HepG2 (cell line): ENCODE data around the gene KCTD5. TPM values are rescaled to one million over a fixed set of nuclear protein-coding genes. Genes with fewer than 3 reads are reported as not detected.

ENCODE experiments used
- CEBPB ChIP-seq: IDR thresholded peaks from 2 replicates; pipeline ENCODE4 v1.6.1; 2011; ENCODE audit warnings: low read depth, low read length, improper control_type of control experiment, borderline replicate concordance
- EP300 ChIP-seq, 3 experiments: sonication (generic) in 1 of 3; formaldehyde crosslinking in 1 of 3; IDR thresholded peaks; 2 replicates each; pipeline versions ENCODE4 v1.5.1 to v1.6.1; 2011 to 2020; ENCODE audit warnings: low read depth in 2 of 3, low read length in 2 of 3, borderline replicate concordance in 1 of 3, improper control_type of control experiment in 1 of 3, mild to moderate bottlenecking in 1 of 3, missing genetic modification reagents in 1 of 3, moderate library complexity in 1 of 3
- ETV5 ChIP-seq: IDR thresholded peaks from 2 replicates; pipeline ENCODE4 v1.6.1; 2018; ENCODE audit warnings: missing biosample characterization, missing genetic modification reagents, inconsistent platforms, borderline replicate concordance
- KLF16 ChIP-seq, 2 experiments: sonication (generic) in 1 of 2; formaldehyde crosslinking in 1 of 2; IDR thresholded peaks; 2 replicates each; pipeline versions ENCODE4 v1.6.1 to v1.8.0; 2016 to 2023; ENCODE audit warnings: missing genetic modification reagents in 2 of 2, missing compliant biosample characterization in 1 of 2
- TAF1 ChIP-seq: sonication (generic); formaldehyde crosslinking; IDR thresholded peaks from 2 replicates; pipeline ENCODE4 v1.4.0; 2020; ENCODE audit warnings: missing genetic modification reagents
- TBX2 ChIP-seq: sonication (generic); formaldehyde crosslinking; IDR thresholded peaks from 2 replicates; pipeline ENCODE4 v1.5.0; 2020; ENCODE audit warnings: missing genetic modification reagents, mild to moderate bottlenecking, borderline replicate concordance
- polyA plus RNA-seq, 8 experiments: library from polyadenylated mRNA; depleted of rRNA in 3 of 8; stranded (reverse) in 7 of 8; unstranded in 1 of 8; fragments of >200 nt; fragmentation: Illumina TruSeq in 4 of 8; extraction: Trizol in 4 of 8; gene quantifications; 2 replicates each; pipeline versions ENCODE4 v1.2.1 to v1.2.3, GENCODE V29; 2011 to 2016; ENCODE audit warnings: low read depth in 4 of 8, missing spikeins in 1 of 8, mixed read lengths in 1 of 8; ENCODE audit not compliant: insufficient read depth in 1 of 8
- total RNA-seq, 5 experiments: library from RNA; depleted of rRNA; stranded (reverse); fragments of >200 nt; fragmentation: Illumina TruSeq; extraction: Trizol; gene quantifications; 2 replicates each; pipeline ENCODE4 v1.2.3, GENCODE V29; 2016; ENCODE audit warnings: low read depth in 1 of 5
- TF ChIP-seq, protein P1 (sequence below): sonication (generic); formaldehyde crosslinking; IDR thresholded peaks from 2 replicates; pipeline ENCODE4 v1.4.0; 2020; ENCODE audit warnings: missing genetic modification reagents
- TF ChIP-seq, protein P2 (sequence below): sonication (generic); formaldehyde crosslinking; IDR thresholded peaks from 2 replicates; pipeline ENCODE4 v1.4.0; 2020; ENCODE audit warnings: missing genetic modification reagents
- TF ChIP-seq, protein P3 (sequence below): IDR thresholded peaks from 2 replicates; pipeline ENCODE4 v1.4.0; 2020; ENCODE audit warnings: mild to moderate bottlenecking, missing genetic modification reagents
- TF ChIP-seq, protein P4 (sequence below): sonication (generic); formaldehyde crosslinking; IDR thresholded peaks from 2 replicates; pipeline ENCODE4 v1.5.0; 2020; ENCODE audit warnings: mild to moderate bottlenecking, missing genetic modification reagents, borderline replicate concordance

Gene KCTD5
- total and polyA plus RNA-seq, 2 of the 13 experiments (the other 11 are each of a cell fraction or from before 2014, with no cell fraction given): 25.4 to 29.8 TPM

DNA sequence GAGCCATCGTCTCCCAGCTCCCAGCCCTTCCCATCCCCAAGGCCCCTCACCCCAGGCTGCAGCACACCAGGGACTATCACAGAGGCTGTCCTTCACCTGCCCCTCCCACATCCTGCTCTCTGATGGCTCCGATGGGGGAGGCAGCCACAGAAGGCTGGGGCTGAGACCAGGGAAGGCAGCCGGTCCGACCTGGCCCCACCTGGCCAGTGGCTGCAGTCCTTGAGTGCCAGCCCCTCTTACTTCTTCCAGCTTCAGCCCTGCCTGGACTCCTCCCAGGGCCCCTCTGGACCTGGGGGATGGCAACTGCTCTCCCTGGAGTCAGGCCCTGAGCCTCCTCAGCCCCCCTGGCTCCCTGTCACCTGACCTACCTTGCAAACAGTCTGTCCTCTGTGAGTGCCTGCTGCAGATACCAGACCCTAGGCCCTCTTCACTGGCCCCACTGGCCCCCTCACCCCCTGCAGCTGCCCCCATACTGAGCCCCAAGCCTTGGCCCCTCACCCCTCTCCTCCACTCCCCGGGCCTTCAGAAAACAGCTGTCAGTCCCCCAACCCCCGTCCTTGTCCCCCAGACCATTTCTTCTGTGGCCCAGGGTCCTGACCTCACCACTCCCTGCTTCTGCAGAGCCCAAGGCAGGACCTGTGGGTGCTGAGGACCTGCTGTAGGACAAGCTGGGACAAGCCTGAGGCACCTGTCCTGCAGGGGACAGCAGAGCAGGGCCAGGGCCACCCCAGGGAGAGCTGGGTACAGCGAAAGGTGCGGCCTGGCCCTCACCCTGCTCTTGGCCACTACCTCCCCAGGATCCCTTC lies 57.5 kb downstream of the KCTD5 start (continued):
- TF ChIP-seq, protein P1, sequence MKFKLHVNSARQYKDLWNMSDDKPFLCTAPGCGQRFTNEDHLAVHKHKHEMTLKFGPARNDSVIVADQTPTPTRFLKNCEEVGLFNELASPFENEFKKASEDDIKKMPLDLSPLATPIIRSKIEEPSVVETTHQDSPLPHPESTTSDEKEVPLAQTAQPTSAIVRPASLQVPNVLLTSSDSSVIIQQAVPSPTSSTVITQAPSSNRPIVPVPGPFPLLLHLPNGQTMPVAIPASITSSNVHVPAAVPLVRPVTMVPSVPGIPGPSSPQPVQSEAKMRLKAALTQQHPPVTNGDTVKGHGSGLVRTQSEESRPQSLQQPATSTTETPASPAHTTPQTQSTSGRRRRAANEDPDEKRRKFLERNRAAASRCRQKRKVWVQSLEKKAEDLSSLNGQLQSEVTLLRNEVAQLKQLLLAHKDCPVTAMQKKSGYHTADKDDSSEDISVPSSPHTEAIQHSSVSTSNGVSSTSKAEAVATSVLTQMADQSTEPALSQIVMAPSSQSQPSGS (CRISPR knock-in tag): 0 out of 2 replicates have a peak, but pooled peaks have one; percentile 22
- TF ChIP-seq KLF16 (CRISPR knock-in tag; IDR thresholded peaks at IDR 0.05) (0 out of 4 replicates have a peak, but pooled peaks of 1 of the 2 experiments have one; percentile 42), TBX2 (peak; percentile 58), TAF1 (CRISPR knock-in tag) (peak; percentile 63), EP300 (IDR thresholded peaks at IDR 0.05; ENCODE audit: low read depth in 2 of 2, low read length in 2 of 2) (no peak), EP300 (CRISPR knock-in tag; IDR thresholded peaks at IDR 0.05; ENCODE audit: borderline replicate concordance) (no peak; the same call in 1 of the 2 replicates), CEBPB (no peak), ETV5 (CRISPR knock-in tag) (peak; percentile 83)
- TF ChIP-seq, protein P2, sequence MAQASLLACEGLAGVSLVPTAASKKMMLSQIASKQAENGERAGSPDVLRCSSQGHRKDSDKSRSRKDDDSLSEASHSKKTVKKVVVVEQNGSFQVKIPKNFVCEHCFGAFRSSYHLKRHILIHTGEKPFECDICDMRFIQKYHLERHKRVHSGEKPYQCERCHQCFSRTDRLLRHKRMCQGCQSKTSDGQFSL: peak; percentile 70; the same call in 1 of the 2 replicates
- TF ChIP-seq, protein P3, sequence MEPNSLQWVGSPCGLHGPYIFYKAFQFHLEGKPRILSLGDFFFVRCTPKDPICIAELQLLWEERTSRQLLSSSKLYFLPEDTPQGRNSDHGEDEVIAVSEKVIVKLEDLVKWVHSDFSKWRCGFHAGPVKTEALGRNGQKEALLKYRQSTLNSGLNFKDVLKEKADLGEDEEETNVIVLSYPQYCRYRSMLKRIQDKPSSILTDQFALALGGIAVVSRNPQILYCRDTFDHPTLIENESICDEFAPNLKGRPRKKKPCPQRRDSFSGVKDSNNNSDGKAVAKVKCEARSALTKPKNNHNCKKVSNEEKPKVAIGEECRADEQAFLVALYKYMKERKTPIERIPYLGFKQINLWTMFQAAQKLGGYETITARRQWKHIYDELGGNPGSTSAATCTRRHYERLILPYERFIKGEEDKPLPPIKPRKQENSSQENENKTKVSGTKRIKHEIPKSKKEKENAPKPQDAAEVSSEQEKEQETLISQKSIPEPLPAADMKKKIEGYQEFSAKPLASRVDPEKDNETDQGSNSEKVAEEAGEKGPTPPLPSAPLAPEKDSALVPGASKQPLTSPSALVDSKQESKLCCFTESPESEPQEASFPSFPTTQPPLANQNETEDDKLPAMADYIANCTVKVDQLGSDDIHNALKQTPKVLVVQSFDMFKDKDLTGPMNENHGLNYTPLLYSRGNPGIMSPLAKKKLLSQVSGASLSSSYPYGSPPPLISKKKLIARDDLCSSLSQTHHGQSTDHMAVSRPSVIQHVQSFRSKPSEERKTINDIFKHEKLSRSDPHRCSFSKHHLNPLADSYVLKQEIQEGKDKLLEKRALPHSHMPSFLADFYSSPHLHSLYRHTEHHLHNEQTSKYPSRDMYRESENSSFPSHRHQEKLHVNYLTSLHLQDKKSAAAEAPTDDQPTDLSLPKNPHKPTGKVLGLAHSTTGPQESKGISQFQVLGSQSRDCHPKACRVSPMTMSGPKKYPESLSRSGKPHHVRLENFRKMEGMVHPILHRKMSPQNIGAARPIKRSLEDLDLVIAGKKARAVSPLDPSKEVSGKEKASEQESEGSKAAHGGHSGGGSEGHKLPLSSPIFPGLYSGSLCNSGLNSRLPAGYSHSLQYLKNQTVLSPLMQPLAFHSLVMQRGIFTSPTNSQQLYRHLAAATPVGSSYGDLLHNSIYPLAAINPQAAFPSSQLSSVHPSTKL: no peak; the same call in 1 of the 2 replicates
- TF ChIP-seq, protein P4, sequence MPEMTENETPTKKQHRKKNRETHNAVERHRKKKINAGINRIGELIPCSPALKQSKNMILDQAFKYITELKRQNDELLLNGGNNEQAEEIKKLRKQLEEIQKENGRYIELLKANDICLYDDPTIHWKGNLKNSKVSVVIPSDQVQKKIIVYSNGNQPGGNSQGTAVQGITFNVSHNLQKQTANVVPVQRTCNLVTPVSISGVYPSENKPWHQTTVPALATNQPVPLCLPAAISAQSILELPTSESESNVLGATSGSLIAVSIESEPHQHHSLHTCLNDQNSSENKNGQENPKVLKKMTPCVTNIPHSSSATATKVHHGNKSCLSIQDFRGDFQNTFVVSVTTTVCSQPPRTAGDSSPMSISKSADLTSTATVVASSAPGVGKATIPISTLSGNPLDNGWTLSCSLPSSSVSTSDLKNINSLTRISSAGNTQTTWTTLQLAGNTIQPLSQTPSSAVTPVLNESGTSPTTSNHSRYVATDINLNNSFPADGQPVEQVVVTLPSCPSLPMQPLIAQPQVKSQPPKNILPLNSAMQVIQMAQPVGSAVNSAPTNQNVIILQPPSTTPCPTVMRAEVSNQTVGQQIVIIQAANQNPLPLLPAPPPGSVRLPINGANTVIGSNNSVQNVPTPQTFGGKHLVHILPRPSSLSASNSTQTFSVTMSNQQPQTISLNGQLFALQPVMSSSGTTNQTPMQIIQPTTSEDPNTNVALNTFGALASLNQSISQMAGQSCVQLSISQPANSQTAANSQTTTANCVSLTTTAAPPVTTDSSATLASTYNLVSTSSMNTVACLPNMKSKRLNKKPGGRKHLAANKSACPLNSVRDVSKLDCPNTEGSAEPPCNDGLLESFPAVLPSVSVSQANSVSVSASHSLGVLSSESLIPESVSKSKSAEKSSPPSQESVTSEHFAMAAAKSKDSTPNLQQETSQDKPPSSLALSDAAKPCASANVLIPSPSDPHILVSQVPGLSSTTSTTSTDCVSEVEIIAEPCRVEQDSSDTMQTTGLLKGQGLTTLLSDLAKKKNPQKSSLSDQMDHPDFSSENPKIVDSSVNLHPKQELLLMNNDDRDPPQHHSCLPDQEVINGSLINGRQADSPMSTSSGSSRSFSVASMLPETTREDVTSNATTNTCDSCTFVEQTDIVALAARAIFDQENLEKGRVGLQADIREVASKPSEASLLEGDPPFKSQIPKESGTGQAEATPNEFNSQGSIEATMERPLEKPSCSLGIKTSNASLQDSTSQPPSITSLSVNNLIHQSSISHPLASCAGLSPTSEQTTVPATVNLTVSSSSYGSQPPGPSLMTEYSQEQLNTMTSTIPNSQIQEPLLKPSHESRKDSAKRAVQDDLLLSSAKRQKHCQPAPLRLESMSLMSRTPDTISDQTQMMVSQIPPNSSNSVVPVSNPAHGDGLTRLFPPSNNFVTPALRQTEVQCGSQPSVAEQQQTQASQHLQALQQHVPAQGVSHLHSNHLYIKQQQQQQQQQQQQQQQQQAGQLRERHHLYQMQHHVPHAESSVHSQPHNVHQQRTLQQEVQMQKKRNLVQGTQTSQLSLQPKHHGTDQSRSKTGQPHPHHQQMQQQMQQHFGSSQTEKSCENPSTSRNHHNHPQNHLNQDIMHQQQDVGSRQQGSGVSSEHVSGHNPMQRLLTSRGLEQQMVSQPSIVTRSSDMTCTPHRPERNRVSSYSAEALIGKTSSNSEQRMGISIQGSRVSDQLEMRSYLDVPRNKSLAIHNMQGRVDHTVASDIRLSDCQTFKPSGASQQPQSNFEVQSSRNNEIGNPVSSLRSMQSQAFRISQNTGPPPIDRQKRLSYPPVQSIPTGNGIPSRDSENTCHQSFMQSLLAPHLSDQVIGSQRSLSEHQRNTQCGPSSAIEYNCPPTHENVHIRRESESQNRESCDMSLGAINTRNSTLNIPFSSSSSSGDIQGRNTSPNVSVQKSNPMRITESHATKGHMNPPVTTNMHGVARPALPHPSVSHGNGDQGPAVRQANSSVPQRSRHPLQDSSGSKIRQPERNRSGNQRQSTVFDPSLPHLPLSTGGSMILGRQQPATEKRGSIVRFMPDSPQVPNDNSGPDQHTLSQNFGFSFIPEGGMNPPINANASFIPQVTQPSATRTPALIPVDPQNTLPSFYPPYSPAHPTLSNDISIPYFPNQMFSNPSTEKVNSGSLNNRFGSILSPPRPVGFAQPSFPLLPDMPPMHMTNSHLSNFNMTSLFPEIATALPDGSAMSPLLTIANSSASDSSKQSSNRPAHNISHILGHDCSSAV: no peak
